Measurements from ENCODE around the gene FAM9A. TPM values are rescaled to one million over a fixed set of nuclear protein-coding genes. Genes with fewer than 3 reads are reported as not detected.

Gene FAM9A
- total RNA-seq, 4 donors from 2014 or later: not detected

DNA sequence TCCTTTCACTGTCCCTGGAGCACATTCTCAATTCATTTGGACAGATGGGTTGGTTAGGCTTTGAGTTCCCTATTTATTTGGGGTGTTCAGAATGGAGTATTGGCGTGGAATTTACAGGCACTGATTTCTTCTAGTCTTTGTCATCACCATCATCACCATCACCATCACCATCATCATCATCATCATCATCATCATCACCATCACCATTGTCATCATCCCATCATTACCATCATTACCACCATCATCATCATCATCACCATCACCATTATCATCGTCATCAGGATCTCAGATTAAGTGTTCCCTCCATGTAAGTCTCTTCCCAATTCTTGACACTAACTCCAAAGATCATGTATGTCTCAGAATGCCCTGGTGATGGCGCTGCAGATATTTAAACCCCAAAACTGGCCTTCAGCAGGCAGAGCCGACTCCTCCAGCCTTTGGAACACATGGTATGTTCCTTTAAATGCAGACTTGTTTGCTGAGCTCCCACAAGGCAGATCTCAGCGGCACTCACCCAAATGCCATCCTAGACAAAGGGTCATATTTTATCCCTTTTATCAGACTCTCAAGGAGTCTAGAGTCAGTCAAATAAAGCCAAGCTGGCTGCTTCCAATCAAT, 19.8 kb upstream of the FAM9A start:
- intact Hi-C loops (cut with DNase I): loop anchor here (10.0 kb wide), 1 partner anchor 894 kb away; no protein-coding TSS in a partner anchor
- Histone ChIP-seq H3K4me1 (no peaks in the 10 kb centered on the region), H3K27ac (no peak overlapping the region), H3K9me3 (no peaks in the 10 kb centered on the region), H3K36me3 (no peaks in the 10 kb centered on the region), H3K27me3 (no peaks in the 10 kb centered on the region), H3K4me3 (no peak overlapping the region)
- TF ChIP-seq, protein P1, sequence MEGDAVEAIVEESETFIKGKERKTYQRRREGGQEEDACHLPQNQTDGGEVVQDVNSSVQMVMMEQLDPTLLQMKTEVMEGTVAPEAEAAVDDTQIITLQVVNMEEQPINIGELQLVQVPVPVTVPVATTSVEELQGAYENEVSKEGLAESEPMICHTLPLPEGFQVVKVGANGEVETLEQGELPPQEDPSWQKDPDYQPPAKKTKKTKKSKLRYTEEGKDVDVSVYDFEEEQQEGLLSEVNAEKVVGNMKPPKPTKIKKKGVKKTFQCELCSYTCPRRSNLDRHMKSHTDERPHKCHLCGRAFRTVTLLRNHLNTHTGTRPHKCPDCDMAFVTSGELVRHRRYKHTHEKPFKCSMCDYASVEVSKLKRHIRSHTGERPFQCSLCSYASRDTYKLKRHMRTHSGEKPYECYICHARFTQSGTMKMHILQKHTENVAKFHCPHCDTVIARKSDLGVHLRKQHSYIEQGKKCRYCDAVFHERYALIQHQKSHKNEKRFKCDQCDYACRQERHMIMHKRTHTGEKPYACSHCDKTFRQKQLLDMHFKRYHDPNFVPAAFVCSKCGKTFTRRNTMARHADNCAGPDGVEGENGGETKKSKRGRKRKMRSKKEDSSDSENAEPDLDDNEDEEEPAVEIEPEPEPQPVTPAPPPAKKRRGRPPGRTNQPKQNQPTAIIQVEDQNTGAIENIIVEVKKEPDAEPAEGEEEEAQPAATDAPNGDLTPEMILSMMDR (IDR thresholded peaks at IDR 0.05): no peak
- TF ChIP-seq POLR2A (IDR thresholded peaks at IDR 0.05): no peak
- 24 to 51% methylated on average over 4 to 5 of the region's 5 CpGs for WGBS, 2 donors
- DNase-seq: no peak

DNA sequence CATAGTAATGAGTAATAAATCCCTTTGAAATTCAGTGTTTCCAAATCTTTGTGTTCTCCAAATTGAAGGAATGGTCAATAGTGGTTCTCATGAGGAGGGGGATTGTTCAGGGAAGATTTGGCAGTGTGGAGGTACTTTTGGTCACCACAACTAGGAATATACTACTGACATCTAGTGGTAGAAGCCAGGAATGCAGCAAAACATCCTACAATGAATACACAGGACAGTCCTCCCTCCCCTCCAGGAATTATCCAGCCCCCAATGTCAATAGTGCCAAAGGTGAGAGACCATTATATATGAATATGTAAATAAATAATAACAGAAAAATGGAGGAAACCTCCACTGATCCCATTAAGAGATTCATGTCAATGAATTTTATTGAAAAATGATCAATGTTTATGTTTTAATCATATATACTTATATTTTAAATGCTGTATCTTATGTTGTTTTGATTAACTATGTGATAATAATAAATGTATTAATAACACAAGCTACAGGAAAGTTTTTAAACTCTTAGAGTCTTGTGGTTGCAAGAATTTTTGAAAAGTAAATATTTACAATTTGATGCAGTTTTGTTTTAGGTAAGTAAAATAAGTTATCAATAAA, 14.4 kb upstream of the FAM9A start:
- Histone ChIP-seq H3K27ac (no peak overlapping the region), H3K9me3 (no peaks in the 10 kb centered on the region), H3K36me3 (no peaks in the 10 kb centered on the region), H3K4me1 (no peaks in the 10 kb centered on the region), H3K4me3 (no peak overlapping the region), H3K27me3 (no peaks in the 10 kb centered on the region)
- TF ChIP-seq, protein P1 (IDR thresholded peaks at IDR 0.05): peak; percentile 40 to 70 (median 52)
- TF ChIP-seq POLR2A (IDR thresholded peaks at IDR 0.05): no peak
- DNase-seq: no peak
- intact Hi-C loops (cut with DNase I): no loop called here

DNA sequence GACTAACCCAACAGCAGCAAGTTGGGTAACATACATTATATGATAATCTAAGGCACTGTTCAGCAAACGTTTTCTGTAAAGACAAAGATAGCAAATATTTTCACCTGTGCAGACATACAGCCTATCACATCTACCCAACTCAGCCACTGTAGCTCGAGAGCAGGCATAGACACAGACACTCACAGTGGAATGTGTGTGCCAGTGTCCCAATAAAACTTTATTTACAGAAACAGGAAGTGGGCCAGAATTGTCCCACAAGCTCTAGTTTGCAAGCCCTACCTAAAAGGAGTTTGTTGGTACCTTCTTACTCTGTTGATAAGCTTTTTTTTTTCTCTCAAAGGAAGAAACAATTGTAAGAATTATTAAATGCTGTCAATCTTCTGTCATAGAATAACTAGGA, 11.9 kb upstream of the FAM9A start:
- Histone ChIP-seq H3K9me3 (no peaks in the 10 kb centered on the region), H3K4me3 (no peak overlapping the region), H3K27me3 (no peaks in the 10 kb centered on the region), H3K36me3 (no peaks in the 10 kb centered on the region), H3K4me1 (no peaks in the 10 kb centered on the region), H3K27ac (no peak overlapping the region)
- intact Hi-C loops (cut with DNase I): no loop called here
- DNase-seq: no peak
- WGBS, 2 donors: 41 to 77% methylated on average over 2 of the region's 2 CpGs
- TF ChIP-seq, protein P1 (IDR thresholded peaks at IDR 0.05): no peak
- TF ChIP-seq POLR2A (IDR thresholded peaks at IDR 0.05): no peak

DNA sequence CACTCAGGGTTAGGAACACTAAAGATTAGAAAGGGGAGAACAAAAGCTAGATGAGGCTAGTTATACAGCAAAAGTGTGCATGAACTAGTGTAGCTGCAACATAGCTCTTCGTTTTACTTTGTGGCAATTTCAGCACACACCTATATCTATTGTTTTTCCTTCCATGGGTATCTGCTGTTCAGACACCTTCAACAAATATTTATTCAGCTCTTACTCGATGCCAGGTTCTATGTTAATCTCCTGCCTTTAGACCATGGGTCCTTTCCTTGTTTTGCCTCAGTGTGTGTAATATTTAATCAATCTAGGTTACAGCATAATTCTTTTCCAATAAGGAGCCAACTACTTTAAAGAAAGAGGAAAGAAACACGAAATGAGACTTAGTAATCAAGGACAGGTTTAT, 10.4 kb upstream of the FAM9A start:
- TF ChIP-seq POLR2A (IDR thresholded peaks at IDR 0.05): no peak
- TF ChIP-seq, protein P1 (IDR thresholded peaks at IDR 0.05): no peak

DNA sequence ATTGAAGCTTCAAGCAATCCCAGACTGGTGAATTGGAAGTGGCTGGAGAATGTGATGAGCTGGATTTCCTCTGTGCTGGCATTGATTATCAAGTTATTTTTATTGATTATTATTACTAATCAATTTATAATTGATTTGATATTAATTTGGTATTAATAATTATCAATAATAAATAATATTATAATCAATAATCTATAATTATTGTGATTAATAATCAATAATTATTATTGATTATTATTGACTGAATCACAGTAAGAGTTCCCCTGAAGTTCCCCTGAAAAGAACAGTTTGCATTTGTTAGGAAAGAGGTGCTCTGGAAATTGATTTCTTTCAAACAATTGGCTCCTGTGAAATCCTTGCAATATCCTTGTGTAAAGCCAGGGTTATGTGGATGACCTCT, 7.5 kb upstream of the FAM9A start:
- H3K36me3 ChIP-seq: no peaks in the 10 kb centered on the region
- H3K4me3 ChIP-seq: no peak overlapping the region
- no peak overlapping the region for H3K27ac ChIP-seq

More for the DNA sequence above, 10.4 kb upstream of the FAM9A start:
- DNase-seq: no peak
- Histone ChIP-seq H3K27me3 (no peaks in the 10 kb centered on the region), H3K36me3 (no peaks in the 10 kb centered on the region), H3K9me3 (no peaks in the 10 kb centered on the region), H3K4me3 (no peak overlapping the region), H3K4me1 (no peaks in the 10 kb centered on the region), H3K27ac (no peak overlapping the region)
- WGBS, 2 donors: 21 to 32% methylated on average over 3 of the region's 3 CpGs
- intact Hi-C loops (cut with DNase I): no loop called here

More for the DNA sequence above, 7.5 kb upstream of the FAM9A start:
- Histone ChIP-seq H3K27me3 (no peaks in the 10 kb centered on the region), H3K9me3 (no peaks in the 10 kb centered on the region), H3K4me1 (no peaks in the 10 kb centered on the region)
- no peak for TF ChIP-seq POLR2A (IDR thresholded peaks at IDR 0.05)
- TF ChIP-seq, protein P1 (IDR thresholded peaks at IDR 0.05): no peak
- intact Hi-C loops (cut with DNase I): no loop called here
- no peak for DNase-seq
